GM19455 (cell line): Measurements from ENCODE around the gene WASHC1.
"Not testable (repeated sequence)": the region's sequence is repeated elsewhere in the genome, so short reads cannot be mapped to it uniquely, and the experiment has no call there.

Experiments used
- ATAC-seq: cut with Tn5 transposase; IDR thresholded peaks from one replicate; pipeline ENCODE4 v1.9.1; 2021; ENCODE audit not compliant: unreplicated experiment

Gene WASHC1

GRCh38 chr9:29356-29755 lies at the start of gene WASHC1:
TSS of gene WASHC1 (minus strand) at chr9:29456. CDS start at chr9:24999, 4,457 bp downstream.
- ATAC-seq = not testable (repeated sequence)

- ATAC-seq = not testable (repeated sequence)
Observed at GRCh38 chr9:78333-78732, 49.1 kb upstream of the WASHC1 start.

GRCh38 chr9:76389-76788 lies 47.1 kb upstream of the WASHC1 start:
- not testable (repeated sequence) for ATAC-seq

GRCh38 chr9:73900-74525 lies 44.8 kb upstream of the WASHC1 start:
- ATAC-seq = not testable (repeated sequence)

- ATAC-seq = not testable (repeated sequence)
Observed at GRCh38 chr9:73076-73899, 44.0 kb upstream of the WASHC1 start.

GRCh38 chr9:63031-63629 lies 33.9 kb upstream of the WASHC1 start:
- not testable (repeated sequence) for ATAC-seq

GRCh38 chr9:52678-53077 lies 23.4 kb upstream of the WASHC1 start:
- not testable (repeated sequence) for ATAC-seq

GRCh38 chr9:48190-48842 lies 19.1 kb upstream of the WASHC1 start:
- ATAC-seq = not testable (repeated sequence)

GRCh38 chr9:46639-47271 lies 17.5 kb upstream of the WASHC1 start:
- not testable (repeated sequence) for ATAC-seq

GRCh38 chr9:46164-46563 lies 16.9 kb upstream of the WASHC1 start:
- not testable (repeated sequence) for ATAC-seq

- ATAC-seq = not testable (repeated sequence)
Observed at GRCh38 chr9:45180-45878, 16.1 kb upstream of the WASHC1 start.

GRCh38 chr9:44416-44815 lies 15.2 kb upstream of the WASHC1 start:
- not testable (repeated sequence) for ATAC-seq

GRCh38 chr9:43636-44035 lies 14.4 kb upstream of the WASHC1 start:
- not testable (repeated sequence) for ATAC-seq

GRCh38 chr9:43116-43515 lies 13.9 kb upstream of the WASHC1 start:
- ATAC-seq = not testable (repeated sequence)

GRCh38 chr9:41819-42218 lies 12.6 kb upstream of the WASHC1 start:
- ATAC-seq = not testable (repeated sequence)

GRCh38 chr9:41261-41676 lies 12.0 kb upstream of the WASHC1 start:
- not testable (repeated sequence) for ATAC-seq

GRCh38 chr9:32308-32707 lies 3.1 kb upstream of the WASHC1 start:
- not testable (repeated sequence) for ATAC-seq

GRCh38 chr9:28775-29174 lies 481 bp downstream of the WASHC1 start:
- not testable (repeated sequence) for ATAC-seq

GRCh38 chr9:21621-22020 lies 7.6 kb downstream of the WASHC1 start:
- not testable (repeated sequence) for ATAC-seq

- ATAC-seq = not testable (repeated sequence)
Observed at GRCh38 chr9:16875-17274, 12.4 kb downstream of the WASHC1 start.
